IMR-90 (cell line): Measurements from ENCODE around the gene HSBP1L1. TPM values are rescaled to one million over a fixed set of nuclear protein-coding genes. Genes with fewer than 3 reads are reported as not detected.

Experiments
- ATAC-seq: fragments of 200-7000 bp; cut with Tn5 transposase; 2 replicates; pipeline ENCODE4 v1.9.1; 2020; ENCODE audit warnings: low read depth, mild to moderate bottlenecking, moderate library complexity
- BruUV-seq: library from RNA; stranded (reverse); fragments of 400-500 nt; replicated peaks from 2 replicates; lab custom pipeline; 2021; lab: Mats Ljungman, UMichigan
- CTCF ChIA-PET: fragments of 300-600 bp; formaldehyde crosslinking; extraction: SDS; loops from one replicate; lab custom pipeline; 2021; ENCODE audit warnings: antibody characterized with exemption; lab: Yijun Ruan, JAX
- POLR2A ChIA-PET: fragments of 300-600 bp; sonication (Branson Sonifier 250); formaldehyde crosslinking; loops from one replicate; lab custom pipeline; 2022; ENCODE audit warnings: antibody characterized with exemption; ENCODE audit not compliant: unreplicated experiment; lab: Charles Lee
- DNase-seq: peaks from one replicate; pipeline ENCODE4 v3.0.0; 2013
- H2AFZ ChIP-seq: replicated peaks from 2 replicates; pipeline ENCODE3; 2013; ENCODE audit warnings: low read length, mild to moderate bottlenecking; ENCODE audit not compliant: poor library complexity
- H2AK5ac ChIP-seq: 2 replicates; pipeline ENCODE4 v1.6.1; 2013; ENCODE audit warnings: low read depth, low read length, inconsistent platforms
- H2AK9ac ChIP-seq: replicated peaks from 2 replicates; pipeline ENCODE3; 2013; ENCODE audit warnings: mild to moderate bottlenecking, low read depth, low read length, moderate library complexity; ENCODE audit not compliant: poor library complexity
- H2BK120ac ChIP-seq: 2 replicates; pipeline ENCODE4 v1.6.1; 2013; ENCODE audit warnings: low read depth, low read length, inconsistent platforms
- H2BK15ac ChIP-seq: 3 replicates; pipeline ENCODE4 v1.6.1; 2013; ENCODE audit warnings: low read depth, low read length, inconsistent platforms
- H2BK20ac ChIP-seq: 2 replicates; pipeline ENCODE4 v1.6.1; 2013; ENCODE audit warnings: low read depth, mild to moderate bottlenecking, inconsistent platforms, low read length, moderate library complexity
- H2BK5ac ChIP-seq: 2 replicates; pipeline ENCODE4 v1.6.1; 2013; ENCODE audit warnings: mild to moderate bottlenecking, low read depth, low read length, inconsistent platforms; ENCODE audit not compliant: poor library complexity, severe bottlenecking
- H3K14ac ChIP-seq: replicated peaks from 2 replicates; pipeline ENCODE4 v1.6.1; 2013; ENCODE audit warnings: low read depth, low read length, inconsistent platforms
- H3K18ac ChIP-seq: 2 replicates; pipeline ENCODE4 v1.6.1; 2013; ENCODE audit warnings: low read depth, low read length, control low read depth
- H3K23ac ChIP-seq: 2 replicates; pipeline ENCODE4 v1.6.1; 2013; ENCODE audit warnings: low read depth, low read length, inconsistent platforms
- H3K27ac ChIP-seq: 2 replicates; pipeline ENCODE4 v1.5.1; 2013; ENCODE audit warnings: mild to moderate bottlenecking, control low read depth, low read length; ENCODE audit not compliant: insufficient read depth
- H3K27me3 ChIP-seq: 2 replicates; pipeline ENCODE4 v1.6.1; 2013; ENCODE audit warnings: low read length; ENCODE audit not compliant: control insufficient read depth, insufficient read depth
- H3K36me3 ChIP-seq: 2 replicates; pipeline ENCODE4 v1.6.1; 2013; ENCODE audit warnings: low read length, mixed read lengths; ENCODE audit not compliant: control insufficient read depth, insufficient read depth
- H3K4ac ChIP-seq: 2 replicates; pipeline ENCODE4 v1.6.1; 2013; ENCODE audit warnings: low read depth, low read length, inconsistent platforms
- H3K4me1 ChIP-seq: 2 replicates; pipeline ENCODE4 v1.6.1; 2013; ENCODE audit warnings: low read length, mixed read lengths; ENCODE audit not compliant: control insufficient read depth, insufficient read depth
- H3K4me2 ChIP-seq: 2 replicates; pipeline ENCODE4 v1.6.1; 2013; ENCODE audit warnings: low read depth, mild to moderate bottlenecking, control low read depth, low read length, moderate library complexity
- H3K4me3 ChIP-seq: 2 replicates; pipeline ENCODE4 v1.5.1; 2013; ENCODE audit warnings: low read depth, mild to moderate bottlenecking, control low read depth, low read length, moderate library complexity; ENCODE audit not compliant: insufficient read depth
- H3K56ac ChIP-seq: 2 replicates; pipeline ENCODE4 v1.6.1; 2013; ENCODE audit warnings: low read length, inconsistent platforms; ENCODE audit not compliant: insufficient read depth; ENCODE audit errors: extremely low read depth
- H3K79me1 ChIP-seq, 2 experiments: 2 replicates each; pipeline ENCODE4 v1.6.1; 2013; ENCODE audit warnings: low read length in 2 of 2, inconsistent platforms in 1 of 2, low read depth in 1 of 2
- H3K9ac ChIP-seq: 2 replicates; pipeline ENCODE4 v1.6.1; 2013; ENCODE audit warnings: low read depth, low read length, control low read depth
- H3K9me1 ChIP-seq: 2 replicates; pipeline ENCODE4 v1.6.1; 2013; ENCODE audit warnings: low read length, inconsistent platforms; ENCODE audit not compliant: insufficient read depth
- H3K9me3 ChIP-seq: 2 replicates; pipeline ENCODE4 v1.6.1; 2013; ENCODE audit warnings: low read length; ENCODE audit not compliant: control insufficient read depth, insufficient read depth
- H4K20me1 ChIP-seq: 2 replicates; pipeline ENCODE4 v1.6.1; 2013; ENCODE audit warnings: low read length, inconsistent platforms; ENCODE audit not compliant: insufficient read depth
- H4K5ac ChIP-seq: 2 replicates; pipeline ENCODE4 v1.6.1; 2013; ENCODE audit warnings: mild to moderate bottlenecking, low read depth, low read length, control low read depth
- H4K8ac ChIP-seq, 2 experiments: 2 replicates each; pipeline ENCODE4 v1.6.1; 2013; ENCODE audit warnings: low read depth in 2 of 2, low read length in 2 of 2, control low read depth in 1 of 2, inconsistent platforms in 1 of 2
- H4K91ac ChIP-seq: 2 replicates; pipeline ENCODE4 v1.6.1; 2013; ENCODE audit warnings: low read depth, low read length, inconsistent platforms; ENCODE audit not compliant: insufficient read depth
- BHLHE40 ChIP-seq: fragments of 150-350 bp; IDR thresholded peaks from 2 replicates; pipeline ENCODE4 v1.6.1; 2016; ENCODE audit warnings: mild to moderate bottlenecking, low read depth, low read length
- CEBPB ChIP-seq: IDR thresholded peaks from 2 replicates; pipeline ENCODE4 v1.6.1; 2012; ENCODE audit warnings: low read depth, low read length, improper control_type of control experiment
- CHD1 ChIP-seq: IDR thresholded peaks from 2 replicates; pipeline ENCODE4 v1.6.1; 2012; ENCODE audit warnings: low read depth, low read length, improper control_type of control experiment
- FOS ChIP-seq: fragments of 150-350 bp; IDR thresholded peaks from 2 replicates; pipeline ENCODE4 v1.6.1; 2016; ENCODE audit warnings: low read depth, low read length
- MAFK ChIP-seq: IDR thresholded peaks from 2 replicates; pipeline ENCODE4 v1.6.1; 2012; ENCODE audit warnings: low read depth, low read length, improper control_type of control experiment
- MAZ ChIP-seq: IDR thresholded peaks from 2 replicates; pipeline ENCODE4 v1.6.1; 2012; ENCODE audit warnings: low read depth, mild to moderate bottlenecking, low read length, improper control_type of control experiment, moderate library complexity, borderline replicate concordance
- MXI1 ChIP-seq: IDR thresholded peaks from 2 replicates; pipeline ENCODE4 v1.6.1; 2012; ENCODE audit warnings: low read depth, mild to moderate bottlenecking, low read length, moderate library complexity, borderline replicate concordance
- NFE2L2 ChIP-seq: fragments of 150-350 bp; IDR thresholded peaks from 2 replicates; pipeline ENCODE4 v1.6.1; 2016; ENCODE audit warnings: low read depth, mild to moderate bottlenecking, low read length
- POLR2A ChIP-seq: IDR thresholded peaks from 2 replicates; pipeline ENCODE4 v1.6.1; 2012; ENCODE audit warnings: mild to moderate bottlenecking, low read depth, low read length
- RAD21 ChIP-seq: IDR thresholded peaks from 2 replicates; pipeline ENCODE4 v1.6.1; 2012; ENCODE audit warnings: low read length, improper control_type of control experiment
- RCOR1 ChIP-seq: IDR thresholded peaks from 2 replicates; pipeline ENCODE4 v1.6.1; 2012; ENCODE audit warnings: mild to moderate bottlenecking, low read length, improper control_type of control experiment; ENCODE audit not compliant: insufficient replicate concordance
- RFX5 ChIP-seq: IDR thresholded peaks from 2 replicates; pipeline ENCODE4 v1.8.0; 2012; ENCODE audit warnings: low read depth, mild to moderate bottlenecking, low read length, moderate library complexity
- SMC3 ChIP-seq: fragments of 150-350 bp; IDR thresholded peaks from 2 replicates; pipeline ENCODE4 v1.6.1; 2016; ENCODE audit warnings: low read depth, mild to moderate bottlenecking, antibody characterized with exemption, low read length, moderate library complexity
- WGBS, 2 experiments: methylation state at CpG; one replicate each; pipeline versions ENCODE4 v1.1.5 to v1.1.7; 2013; ENCODE audit warnings: missing lambda C conversion rate in 2 of 2; ENCODE audit not compliant: insufficient read length in 1 of 2; ENCODE audit errors: extremely low coverage in 2 of 2; 5-methylcytosine and 5-hydroxymethylcytosine counted together
- dilution Hi-C: fragments of 300-500 bp; cut with HindIII; formaldehyde crosslinking; loops from one replicate; pipeline ENCODE4 v1.14.3; 2018; ENCODE audit warnings: low sequenced_read_pairs; ENCODE audit not compliant: unreplicated experiment
- in situ Hi-C: fragments of 300-500 bp; cut with MboI; formaldehyde crosslinking; loops from 3 replicates; pipeline ENCODE4 v1.14.3; 2019; ENCODE audit warnings: low sequenced_read_pairs, inconsistent platforms, mixed read lengths
- intact Hi-C: fragments of 100-400 bp; cut with micrococcal nuclease; formaldehyde crosslinking; loops from 2 replicates; pipeline ENCODE4 v1.10.0; 2022
- polyA plus RNA-seq, 3 experiments: library from polyadenylated mRNA; depleted of rRNA; stranded (reverse); fragments of >200 nt; gene quantifications; 2 replicates each; pipeline ENCODE4 v1.2.3, GENCODE V29; 2012; ENCODE audit warnings: low replicate concordance in 1 of 3
- total RNA-seq: library from RNA; depleted of rRNA; stranded (reverse); fragments of >200 nt; gene quantifications from 2 replicates; pipeline ENCODE4 v1.2.3, GENCODE V29; 2012
- TF ChIP-seq, protein P1 (sequence below): fragments of 150-350 bp; IDR thresholded peaks from 2 replicates; pipeline ENCODE4 v1.6.1; 2016; ENCODE audit warnings: low read depth, mild to moderate bottlenecking, low read length, moderate library complexity, borderline replicate concordance
- TF ChIP-seq, protein P2 (sequence below): conservative IDR thresholded peaks from 2 replicates; pipeline ENCODE4 v1.5.1; 2012; ENCODE audit warnings: mild to moderate bottlenecking, low read depth, low read length, improper control_type of control experiment
- TF ChIP-seq, protein P3 (sequence below): fragments of 150-350 bp; IDR thresholded peaks from 2 replicates; pipeline ENCODE4 v1.6.1; 2017; ENCODE audit warnings: mild to moderate bottlenecking, antibody characterized with exemption, low read length, low read depth

The HSBP1L1 gene
- total and polyA plus RNA-seq, 2 of the 4 experiments (the other 2 are of a cell fraction): 8.6 to 18.0 TPM

DNA sequence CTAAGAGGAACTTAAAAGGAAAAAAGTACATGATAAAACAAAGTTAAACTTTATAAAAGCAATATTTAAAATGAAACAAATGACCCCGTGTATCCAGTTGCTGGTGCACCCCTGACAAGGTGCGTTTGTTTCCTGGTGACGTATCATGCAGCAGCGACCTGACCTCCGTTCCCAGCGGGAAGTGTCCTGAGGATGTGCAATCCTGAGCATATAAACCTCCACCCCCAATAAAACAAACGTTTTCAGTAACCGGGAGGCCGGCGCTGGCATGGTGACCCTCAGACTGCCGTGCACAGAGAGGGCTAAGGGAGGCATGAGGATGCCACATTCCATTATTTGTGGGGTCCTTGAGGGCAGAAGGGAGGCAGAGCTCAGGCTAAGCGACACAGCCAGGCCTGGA is 27.8 kb upstream of the HSBP1L1 start:
- no peak overlapping the region for H2AFZ ChIP-seq
- no peak overlapping the region for H4K8ac ChIP-seq
- no peak overlapping the region for H3K14ac ChIP-seq
- H3K9me1 ChIP-seq: peaks cover 8% of the 10 kb centered on the region
- no peak for TF ChIP-seq RFX5
- no peak for TF ChIP-seq SMC3
- no peak for TF ChIP-seq FOS
- TF ChIP-seq, protein P1, sequence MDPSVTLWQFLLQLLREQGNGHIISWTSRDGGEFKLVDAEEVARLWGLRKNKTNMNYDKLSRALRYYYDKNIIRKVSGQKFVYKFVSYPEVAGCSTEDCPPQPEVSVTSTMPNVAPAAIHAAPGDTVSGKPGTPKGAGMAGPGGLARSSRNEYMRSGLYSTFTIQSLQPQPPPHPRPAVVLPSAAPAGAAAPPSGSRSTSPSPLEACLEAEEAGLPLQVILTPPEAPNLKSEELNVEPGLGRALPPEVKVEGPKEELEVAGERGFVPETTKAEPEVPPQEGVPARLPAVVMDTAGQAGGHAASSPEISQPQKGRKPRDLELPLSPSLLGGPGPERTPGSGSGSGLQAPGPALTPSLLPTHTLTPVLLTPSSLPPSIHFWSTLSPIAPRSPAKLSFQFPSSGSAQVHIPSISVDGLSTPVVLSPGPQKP: no peak
- TF ChIP-seq BHLHE40: no peak
- TF ChIP-seq, protein P2, sequence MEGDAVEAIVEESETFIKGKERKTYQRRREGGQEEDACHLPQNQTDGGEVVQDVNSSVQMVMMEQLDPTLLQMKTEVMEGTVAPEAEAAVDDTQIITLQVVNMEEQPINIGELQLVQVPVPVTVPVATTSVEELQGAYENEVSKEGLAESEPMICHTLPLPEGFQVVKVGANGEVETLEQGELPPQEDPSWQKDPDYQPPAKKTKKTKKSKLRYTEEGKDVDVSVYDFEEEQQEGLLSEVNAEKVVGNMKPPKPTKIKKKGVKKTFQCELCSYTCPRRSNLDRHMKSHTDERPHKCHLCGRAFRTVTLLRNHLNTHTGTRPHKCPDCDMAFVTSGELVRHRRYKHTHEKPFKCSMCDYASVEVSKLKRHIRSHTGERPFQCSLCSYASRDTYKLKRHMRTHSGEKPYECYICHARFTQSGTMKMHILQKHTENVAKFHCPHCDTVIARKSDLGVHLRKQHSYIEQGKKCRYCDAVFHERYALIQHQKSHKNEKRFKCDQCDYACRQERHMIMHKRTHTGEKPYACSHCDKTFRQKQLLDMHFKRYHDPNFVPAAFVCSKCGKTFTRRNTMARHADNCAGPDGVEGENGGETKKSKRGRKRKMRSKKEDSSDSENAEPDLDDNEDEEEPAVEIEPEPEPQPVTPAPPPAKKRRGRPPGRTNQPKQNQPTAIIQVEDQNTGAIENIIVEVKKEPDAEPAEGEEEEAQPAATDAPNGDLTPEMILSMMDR: no peak
- no peak for TF ChIP-seq MAZ
- TF ChIP-seq RCOR1: no peak
- TF ChIP-seq CHD1: no peak
- no peak for TF ChIP-seq MXI1
- no peak for TF ChIP-seq POLR2A
- no peak for TF ChIP-seq CEBPB
- TF ChIP-seq, protein P3, sequence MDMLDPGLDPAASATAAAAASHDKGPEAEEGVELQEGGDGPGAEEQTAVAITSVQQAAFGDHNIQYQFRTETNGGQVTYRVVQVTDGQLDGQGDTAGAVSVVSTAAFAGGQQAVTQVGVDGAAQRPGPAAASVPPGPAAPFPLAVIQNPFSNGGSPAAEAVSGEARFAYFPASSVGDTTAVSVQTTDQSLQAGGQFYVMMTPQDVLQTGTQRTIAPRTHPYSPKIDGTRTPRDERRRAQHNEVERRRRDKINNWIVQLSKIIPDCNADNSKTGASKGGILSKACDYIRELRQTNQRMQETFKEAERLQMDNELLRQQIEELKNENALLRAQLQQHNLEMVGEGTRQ: no peak
- no peak for TF ChIP-seq MAFK
- TF ChIP-seq RAD21: no peak
- no peak for TF ChIP-seq NFE2L2
- no peak overlapping the region for H3K23ac ChIP-seq
- H3K4ac ChIP-seq: no peak overlapping the region
- no peak overlapping the region for H4K5ac ChIP-seq
- H3K36me3 ChIP-seq: peaks cover 47% of the 10 kb centered on the region
- H3K9ac ChIP-seq: no peak overlapping the region
- H3K4me2 ChIP-seq: no peak overlapping the region
- H3K9me3 ChIP-seq: peaks cover 9% of the 10 kb centered on the region
- no peak overlapping the region for H3K4me3 ChIP-seq
- H4K91ac ChIP-seq: no peak overlapping the region
- in situ Hi-C loops: no loop called here
- no peak overlapping the region for H3K56ac ChIP-seq
- H4K20me1 ChIP-seq: peaks cover 52% of the 10 kb centered on the region
- no peaks in the 10 kb centered on the region for H3K4me1 ChIP-seq
- no peak overlapping the region for H2BK15ac ChIP-seq
- no peak overlapping the region for H2BK120ac ChIP-seq
- no peak overlapping the region for H2AK9ac ChIP-seq
- no peak overlapping the region for H2BK20ac ChIP-seq
- no TSS peak for BruUV-seq
- intact Hi-C loops: no loop called here
- H3K79me1 ChIP-seq: peaks cover 27 to 69% of the 10 kb centered on the region in 2 experiments
- DNase-seq (no peak), ATAC-seq (no peak)
- H2AK5ac ChIP-seq: no peak overlapping the region
- no peak overlapping the region for H2BK5ac ChIP-seq
- ChIA-PET CTCF (no interaction called here), POLR2A (no interaction called here)
- WGBS, 2 experiments: no CpG with 5 or more reads among the region's 12 CpGs
- no peak overlapping the region for H3K18ac ChIP-seq
- dilution Hi-C loops: no loop called here
- H3K27me3 ChIP-seq: no peaks in the 10 kb centered on the region
- no peak overlapping the region for H3K27ac ChIP-seq
